Measurements from ENCODE around the gene ATP5F1A.
"Not testable (repeated sequence)": the region's sequence is repeated elsewhere in the genome, so short reads cannot be mapped to it uniquely, and the experiment has no call there.

Gene ATP5F1A

GRCh38 chr18:46097801-46098615, at the start of gene ATP5F1A:
ATP5F1A (minus strand) TSS chr18:46098296; CDS start chr18:46098231, 65 bp downstream.
- peak; percentile 65 to 74 for DNase-seq (ENCODE audit: low read depth in 2 of 2)

- DNase-seq (ENCODE audit: low read depth in 2 of 2): no peak
These were observed 43.1 kb upstream of the ATP5F1A start for GRCh38 chr18:46141199-46141598.

GRCh38 chr18:46140173-46140572, 42.1 kb upstream of the ATP5F1A start:
- no peak for DNase-seq (ENCODE audit: low read depth in 2 of 2)

- no peak for DNase-seq (ENCODE audit: low read depth in 2 of 2)
These were observed 37.0 kb upstream of the ATP5F1A start for GRCh38 chr18:46134920-46135675.

- DNase-seq (ENCODE audit: low read depth in 2 of 2): no peak
These were observed 35.4 kb upstream of the ATP5F1A start for GRCh38 chr18:46133534-46133933.

- DNase-seq (ENCODE audit: low read depth in 2 of 2): not testable (repeated sequence)
These were observed 32.5 kb upstream of the ATP5F1A start for GRCh38 chr18:46130549-46130948.

- no peak for DNase-seq (ENCODE audit: low read depth in 2 of 2)
These were observed 32.0 kb upstream of the ATP5F1A start for GRCh38 chr18:46130061-46130460.

- DNase-seq (ENCODE audit: low read depth in 2 of 2): not testable (repeated sequence)
These were observed 28.5 kb upstream of the ATP5F1A start for GRCh38 chr18:46126625-46127024.

- DNase-seq (ENCODE audit: low read depth in 2 of 2): no peak
These were observed 15.7 kb upstream of the ATP5F1A start for GRCh38 chr18:46113751-46114150.

GRCh38 chr18:46110406-46110805, 12.3 kb upstream of the ATP5F1A start:
- DNase-seq (ENCODE audit: low read depth in 2 of 2): no peak

- DNase-seq (ENCODE audit: low read depth in 2 of 2): no peak
These were observed 11.3 kb upstream of the ATP5F1A start for GRCh38 chr18:46109386-46109785.

GRCh38 chr18:46104128-46104911, 6.2 kb upstream of the ATP5F1A start, which contains the start of gene HAUS1:
HAUS1 (plus strand) TSS chr18:46104385; CDS start chr18:46104412, 27 bp downstream.
- peak; percentile 68 for DNase-seq (ENCODE audit: low read depth in 2 of 2)

- DNase-seq (ENCODE audit: low read depth in 2 of 2): no peak
These were observed 1.4 kb upstream of the ATP5F1A start for GRCh38 chr18:46099463-46099862.

GRCh38 chr18:46098616-46098933, 479 bp upstream of the ATP5F1A start:
- no peak for DNase-seq (ENCODE audit: low read depth in 2 of 2)

- DNase-seq (ENCODE audit: low read depth in 2 of 2): no peak
These were observed 680 bp downstream of the ATP5F1A start for GRCh38 chr18:46097431-46097800.

- DNase-seq (ENCODE audit: low read depth in 2 of 2): no peak
These were observed 1.3 kb downstream of the ATP5F1A start for GRCh38 chr18:46096651-46097300.

GRCh38 chr18:46095532-46095931, 2.6 kb downstream of the ATP5F1A start:
- no peak for DNase-seq (ENCODE audit: low read depth in 2 of 2)

GRCh38 chr18:46088501-46088900, 9.6 kb downstream of the ATP5F1A start:
- not testable (repeated sequence) for DNase-seq (ENCODE audit: low read depth in 2 of 2)

GRCh38 chr18:46084431-46084830, 13.7 kb downstream of the ATP5F1A start:
- no peak for DNase-seq (ENCODE audit: low read depth in 2 of 2)

- no peak for DNase-seq (ENCODE audit: low read depth in 2 of 2)
These were observed 17.9 kb downstream of the ATP5F1A start for GRCh38 chr18:46080156-46080555.

- DNase-seq (ENCODE audit: low read depth in 2 of 2): no peak
These were observed 18.8 kb downstream of the ATP5F1A start for GRCh38 chr18:46079336-46079735.
